HG02885 (cell line): ENCODE data around the gene PKM.
"Not testable (repeated sequence)": the region's sequence is repeated elsewhere in the genome, so short reads cannot be mapped to it uniquely, and the experiment has no call there.

ENCODE experiments used
- ATAC-seq: cut with Tn5 transposase; IDR thresholded peaks from one replicate; pipeline ENCODE4 v1.9.1; 2021; ENCODE audit warnings: mild to moderate bottlenecking; ENCODE audit not compliant: unreplicated experiment, poor library complexity

PKM gene

GRCh38 chr15:72231066-72231832, at the start of gene PKM:
Gene PKM, minus strand, starts transcription at chr15:72231190. Its CDS starts 12,093 bp downstream, at chr15:72219097.
- ATAC-seq = peak; percentile 49

DNA sequence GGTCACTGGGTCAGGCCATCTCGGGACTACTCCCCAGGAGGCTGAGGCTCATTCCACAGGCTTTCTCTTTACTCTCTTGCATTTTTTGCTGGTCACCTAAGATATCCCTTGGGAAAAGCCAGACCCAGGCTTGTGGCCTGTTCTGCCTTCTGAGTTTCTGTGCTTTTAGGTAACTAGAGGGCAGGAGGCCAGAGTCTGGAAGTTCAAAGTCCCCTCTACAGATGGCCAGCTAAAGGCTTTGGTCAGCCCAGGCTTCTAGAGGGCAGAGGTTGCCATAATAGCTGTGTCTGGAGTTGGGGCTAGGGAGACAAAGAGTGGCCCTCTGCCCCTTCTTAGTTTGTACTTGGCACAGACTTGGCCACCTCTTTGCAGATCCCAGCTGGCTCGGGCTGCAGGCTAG, 49.8 kb upstream of the PKM start:
- no peak for ATAC-seq

GRCh38 chr15:72278737-72279136, 47.7 kb upstream of the PKM start:
- no peak for ATAC-seq

GRCh38 chr15:72276326-72276700, 45.3 kb upstream of the PKM start:
- no peak for ATAC-seq

DNA sequence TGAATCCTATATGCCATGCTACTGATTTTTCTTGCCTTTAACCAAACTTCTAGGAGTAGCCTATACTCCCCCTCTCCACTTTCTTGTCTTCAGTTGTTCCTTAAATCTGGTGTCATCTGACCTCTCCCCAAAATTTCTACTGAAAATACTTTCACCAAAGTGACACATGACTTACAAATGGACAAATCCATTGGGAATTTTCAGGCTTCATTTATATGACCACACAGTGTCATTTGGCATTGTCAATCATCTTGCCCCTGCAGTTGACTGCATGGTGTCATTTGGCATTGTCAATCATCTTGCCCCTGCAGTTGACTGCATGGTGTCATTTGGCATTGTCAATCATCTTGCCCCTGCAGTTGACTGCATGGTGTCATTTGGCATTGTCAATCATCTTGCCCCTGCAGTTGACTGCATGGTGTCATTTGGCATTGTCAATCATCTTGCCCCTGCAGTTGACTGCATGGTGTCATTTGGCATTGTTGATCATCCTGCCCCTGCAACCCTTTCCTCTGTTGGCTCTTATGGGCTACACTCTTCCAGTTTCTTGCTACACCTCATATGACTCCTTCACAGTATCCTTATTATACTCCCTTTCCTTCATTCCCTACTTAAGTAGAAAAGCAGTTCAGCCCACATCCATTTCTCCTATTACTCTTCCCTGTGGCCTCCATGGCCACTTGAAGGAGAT, 44.8 kb upstream of the PKM start:
- not testable (repeated sequence) for ATAC-seq

DNA sequence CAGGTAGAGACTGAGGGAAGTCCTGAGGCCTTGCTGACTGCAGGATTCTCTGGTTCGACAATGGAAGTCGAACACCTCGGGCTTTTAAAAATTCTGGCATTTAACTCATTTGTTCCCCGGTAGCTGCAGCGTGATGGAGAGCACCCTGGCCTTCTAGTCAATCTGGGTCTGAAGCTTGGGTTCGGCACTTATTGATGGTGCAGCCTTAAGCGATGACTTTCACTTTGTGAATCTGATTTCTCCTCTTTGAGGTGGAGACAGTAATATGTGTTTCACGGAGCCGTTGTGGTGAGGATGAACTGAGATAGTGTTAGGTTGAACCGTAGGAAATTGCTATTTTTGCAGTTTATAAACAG, 42.0 kb upstream of the PKM start:
- ATAC-seq = no peak

GRCh38 chr15:72272213-72272996, 41.4 kb upstream of the PKM start, which contains the start of gene PARP6:
Gene PARP6, minus strand, starts transcription at chr15:72272554. Its CDS starts 5,077 bp downstream, at chr15:72267477.
- ATAC-seq = peak; percentile 95

DNA sequence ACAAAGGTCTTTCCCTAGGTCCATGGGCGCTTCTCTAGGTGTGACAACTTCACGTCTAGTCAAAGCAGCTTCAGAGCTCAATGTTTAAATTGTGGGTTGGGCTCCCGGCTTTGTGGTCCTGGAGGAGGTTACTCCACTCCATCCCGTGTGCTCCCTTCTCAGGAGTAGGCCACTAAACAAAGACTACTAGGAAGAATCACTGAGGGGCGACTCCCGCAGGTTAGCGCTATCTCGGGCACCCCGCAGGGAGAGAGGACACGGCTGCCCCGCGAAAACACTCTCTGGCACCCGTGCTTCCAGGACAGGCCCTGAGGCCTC, 40.9 kb upstream of the PKM start:
- ATAC-seq = no peak

DNA sequence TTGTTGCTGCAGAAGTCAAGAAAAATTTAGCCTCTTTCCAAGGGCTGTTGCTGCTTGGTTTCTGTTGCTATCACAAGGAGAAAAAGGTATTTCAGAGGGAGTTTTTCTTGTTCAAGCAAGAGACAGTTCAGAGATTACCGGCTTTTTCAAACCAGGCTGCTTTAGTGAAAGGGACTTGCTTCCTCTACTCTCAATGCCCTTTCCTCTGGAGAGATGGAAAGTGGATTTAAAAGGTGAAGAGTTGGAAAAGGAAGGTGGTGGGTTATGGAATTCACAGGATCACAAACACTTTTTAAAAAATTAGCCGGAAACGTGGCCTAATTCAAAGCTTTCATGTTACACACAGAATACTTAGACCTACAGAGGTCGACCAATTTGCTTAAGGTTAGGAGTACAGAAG, 40.2 kb upstream of the PKM start:
- ATAC-seq = no peak

GRCh38 chr15:72269739-72270138, 38.7 kb upstream of the PKM start:
- ATAC-seq = no peak

GRCh38 chr15:72265031-72265430, 34.0 kb upstream of the PKM start:
- ATAC-seq = no peak

GRCh38 chr15:72252663-72253299, 21.8 kb upstream of the PKM start:
- ATAC-seq = no peak

DNA sequence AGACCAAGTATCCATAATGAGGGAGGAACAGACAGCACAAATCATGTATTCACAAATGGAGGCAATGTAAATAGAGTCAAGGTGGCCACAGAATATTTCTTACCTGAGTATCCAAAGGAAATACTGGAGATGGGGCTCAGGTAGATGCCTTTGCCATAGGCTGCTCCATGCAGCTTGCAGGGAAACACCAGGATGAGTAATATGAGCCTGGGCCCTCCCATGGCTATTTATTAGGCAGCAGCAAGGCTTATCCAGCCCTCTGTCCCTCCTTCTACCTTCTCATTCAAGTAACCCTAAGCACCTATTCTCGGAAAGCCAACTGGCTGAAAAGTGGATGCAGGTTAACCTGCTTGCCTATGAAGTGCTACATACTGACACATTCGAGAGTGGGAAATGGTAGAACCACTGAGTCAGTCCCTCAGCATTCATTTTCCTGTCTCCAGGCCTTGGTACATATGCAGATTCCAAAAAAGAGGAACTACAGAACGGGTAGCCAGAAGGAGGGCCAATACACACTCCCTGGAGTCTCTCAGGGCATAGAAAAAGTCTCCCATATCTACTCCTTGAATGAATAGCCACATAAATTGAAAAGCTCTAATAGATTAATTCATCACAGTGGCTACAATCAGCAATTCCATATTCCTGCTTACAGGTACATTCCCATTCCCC, 18.3 kb upstream of the PKM start:
- no peak for ATAC-seq

DNA sequence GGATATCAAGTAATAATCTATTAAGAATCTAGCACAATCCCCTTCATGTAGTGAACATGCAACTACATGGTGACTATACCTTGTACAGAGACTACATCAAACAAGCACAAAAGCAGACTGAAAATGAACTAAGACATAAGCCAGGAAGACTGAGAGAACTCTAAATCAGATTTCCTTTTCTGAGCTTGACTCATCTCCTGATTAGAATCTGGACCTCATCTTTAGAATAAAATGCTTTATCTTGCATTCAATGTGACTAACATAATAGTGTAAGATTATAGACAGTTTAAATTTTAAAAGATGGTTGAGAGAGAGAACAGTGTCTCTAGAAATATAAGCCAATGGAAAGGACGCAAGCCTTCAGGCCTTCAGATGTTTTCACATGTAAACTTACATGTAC, 17.5 kb upstream of the PKM start:
- no peak for ATAC-seq

- no peak for ATAC-seq
Observed at GRCh38 chr15:72242775-72243370, 11.9 kb upstream of the PKM start.

GRCh38 chr15:72239652-72240051, 8.7 kb upstream of the PKM start:
- no peak for ATAC-seq

DNA sequence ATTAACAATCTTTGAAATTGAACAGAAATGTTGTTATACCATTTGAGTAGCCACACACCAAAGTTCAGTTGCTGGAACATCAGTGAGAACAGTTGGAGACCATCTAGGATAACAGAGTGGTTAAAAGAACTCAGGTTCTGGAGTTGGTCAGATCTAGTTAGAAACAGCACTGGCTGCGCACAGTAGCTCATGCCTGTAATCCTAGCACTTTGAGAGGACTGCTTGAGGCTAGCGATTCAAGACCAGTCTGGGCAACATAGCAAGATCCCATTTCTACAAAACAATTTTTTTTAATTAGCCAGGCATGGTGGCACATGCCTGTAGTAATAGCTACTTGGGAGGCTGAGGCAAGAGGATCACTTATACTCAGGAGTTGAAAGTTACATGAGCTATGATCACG, 7.6 kb upstream of the PKM start:
- no peak for ATAC-seq

- ATAC-seq = no peak
Observed at GRCh38 chr15:72237853-72238224, 6.8 kb upstream of the PKM start.

- ATAC-seq = no peak
Observed at GRCh38 chr15:72237029-72237852, 6.3 kb upstream of the PKM start.
